GM12878 (cell line): ENCODE results near the gene C12orf56. TPM values are rescaled to one million over a fixed set of nuclear protein-coding genes. Genes with fewer than 3 reads are reported as not detected.

ENCODE experiments used
- ATAC-seq: fragments of 200-7000 bp; cut with Tn5 transposase; 3 replicates; pipeline ENCODE4 v1.9.1; 2020; ENCODE audit warnings: mild to moderate bottlenecking, moderate library complexity
- BruUV-seq: library from RNA; stranded (reverse); fragments of 400-500 nt; replicated peaks from 2 replicates; lab custom pipeline; 2021; lab: Mats Ljungman, UMichigan
- CTCF ChIA-PET: fragments of 300-600 bp; sonication (Branson Sonifier 250); formaldehyde crosslinking; extraction: SDS; loops from one replicate; lab custom pipeline; 2021; ENCODE audit warnings: inconsistent platforms; lab: Yijun Ruan, JAX
- POLR2A ChIA-PET: fragments of 350-600 bp; formaldehyde crosslinking; extraction: SDS; loops from one replicate; lab custom pipeline; 2021; ENCODE audit warnings: inconsistent platforms; lab: Charles Lee
- RAD21 ChIA-PET: fragments of 300-600 bp; sonication (Branson Sonifier 250); formaldehyde crosslinking; loops from one replicate; lab custom pipeline; 2023; ENCODE audit warnings: antibody characterized with exemption; ENCODE audit not compliant: unreplicated experiment; lab: Charles Lee
- SMC1A ChIA-PET: fragments of 300-600 bp; sonication (Branson Sonifier 250); formaldehyde crosslinking; loops from one replicate; lab custom pipeline; 2023; ENCODE audit not compliant: unreplicated experiment, uncharacterized antibody; lab: Charles Lee
- DNase-seq: peaks from one replicate; pipeline ENCODE4 v3.0.0-alpha.2; 2011; ENCODE audit warnings: low read depth, low spot score
- FAIRE-seq: peaks from 3 replicates; lab custom pipeline; 2011; peaks lifted over from hg19 to GRCh38; lab: Jason Lieb, UNC
- H2AFZ ChIP-seq: 2 replicates; pipeline ENCODE4 v1.6.0; 2011; ENCODE audit warnings: low read depth, low read length, control low read depth; ENCODE audit not compliant: control insufficient read depth
- H3K27ac ChIP-seq: 2 replicates; pipeline ENCODE4 v1.5.1; 2011; ENCODE audit warnings: control low read depth; ENCODE audit not compliant: control insufficient read depth, insufficient read depth
- H3K27me3 ChIP-seq, 2 experiments: replicated peaks in 1 of 2; 2 replicates each; pipeline versions ENCODE4 v1.6.0 to v1.6.1; 2011; ENCODE audit warnings: low read length in 1 of 2; ENCODE audit not compliant: control insufficient read depth in 2 of 2, insufficient read depth in 2 of 2
- H3K36me3 ChIP-seq, 2 experiments: 2 replicates each; pipeline ENCODE4 v1.5.1; 2011; ENCODE audit warnings: low read length in 1 of 2; ENCODE audit not compliant: control insufficient read depth in 2 of 2, insufficient read depth in 2 of 2
- H3K4me1 ChIP-seq: 2 replicates; pipeline ENCODE4 v1.6.1; 2011; ENCODE audit warnings: mild to moderate bottlenecking, low read length, moderate library complexity, mixed read lengths; ENCODE audit not compliant: control insufficient read depth, insufficient read depth
- H3K4me2 ChIP-seq: 2 replicates; pipeline ENCODE4 v1.6.0; 2011; ENCODE audit warnings: control low read depth; ENCODE audit not compliant: control insufficient read depth, insufficient read depth
- H3K4me3 ChIP-seq: fragments of 200-600 bp; sonication (generic); 2 replicates; pipeline ENCODE4 v1.5.1; 2016
- H3K79me2 ChIP-seq: 2 replicates; pipeline ENCODE4 v1.6.0; 2011; ENCODE audit warnings: low read length; ENCODE audit not compliant: control insufficient read depth, insufficient read depth
- H3K9ac ChIP-seq: 2 replicates; pipeline ENCODE4 v1.8.0; 2011; ENCODE audit warnings: low read length, control low read depth, mixed read lengths; ENCODE audit not compliant: control insufficient read depth, insufficient read depth
- H3K9me3 ChIP-seq: replicated peaks from 3 replicates; pipeline ENCODE4 v1.5.1; 2011; ENCODE audit warnings: mild to moderate bottlenecking, low read length; ENCODE audit not compliant: control insufficient read depth, insufficient read depth
- H4K20me1 ChIP-seq: 2 replicates; pipeline ENCODE4 v1.6.0; 2011; ENCODE audit not compliant: control insufficient read depth, insufficient read depth
- EZH2 ChIP-seq: IDR thresholded peaks from 2 replicates; pipeline ENCODE4 v1.6.1; 2012; ENCODE audit warnings: low read depth, mild to moderate bottlenecking, control low read depth, inconsistent platforms, low read length, borderline replicate concordance; ENCODE audit not compliant: control insufficient read depth
- HCFC1 ChIP-seq: fragments of 150-350 bp; IDR thresholded peaks from 2 replicates; pipeline ENCODE4 v1.6.1; 2014; ENCODE audit warnings: low read length
- IKZF1 ChIP-seq: fragments of 450-650 bp; conservative IDR thresholded peaks from 2 replicates; pipeline ENCODE4 v1.6.1; 2017; ENCODE audit warnings: antibody characterized with exemption, mild to moderate bottlenecking
- NFYB ChIP-seq: IDR thresholded peaks from 2 replicates; pipeline ENCODE4 v1.6.1; 2011; ENCODE audit warnings: low read depth, mild to moderate bottlenecking, low read length, improper control_type of control experiment, moderate library complexity; ENCODE audit not compliant: insufficient read depth
- PAX8 ChIP-seq: fragments of 450-650 bp; IDR thresholded peaks from 2 replicates; pipeline ENCODE4 v1.6.1; 2017; ENCODE audit warnings: mild to moderate bottlenecking, moderate library complexity
- POLR2A ChIP-seq: IDR thresholded peaks from 2 replicates; pipeline ENCODE4 v1.6.1; 2011; ENCODE audit warnings: low read depth, mild to moderate bottlenecking, low read length
- RBBP5 ChIP-seq: fragments of 200-600 bp; sonication (generic); conservative IDR thresholded peaks from 2 replicates; pipeline ENCODE4 v1.6.1; 2016
- SIX5 ChIP-seq: IDR thresholded peaks from 2 replicates; pipeline ENCODE4 v1.6.1; 2011; ENCODE audit warnings: mild to moderate bottlenecking, low read depth, low read length, moderate library complexity; ENCODE audit not compliant: severe bottlenecking
- SMC3 ChIP-seq: IDR thresholded peaks from 2 replicates; pipeline ENCODE4 v1.6.1; 2011; ENCODE audit warnings: low read length, improper control_type of control experiment, borderline replicate concordance
- SP1 ChIP-seq: IDR thresholded peaks from one replicate; pipeline ENCODE4 v1.6.1; 2011; ENCODE audit warnings: low read depth, low read length
- SREBF1 ChIP-seq: IDR thresholded peaks from 2 replicates; pipeline ENCODE4 v1.6.1; 2012; ENCODE audit warnings: mild to moderate bottlenecking, low read length
- TCF12 ChIP-seq: IDR thresholded peaks from 2 replicates; pipeline ENCODE4 v1.6.1; 2011; ENCODE audit warnings: low read depth, mild to moderate bottlenecking, low read length
- ZNF24 ChIP-seq: fragments of 450-650 bp; IDR thresholded peaks from 2 replicates; pipeline ENCODE4 v1.6.1; 2017; ENCODE audit warnings: antibody characterized with exemption, mild to moderate bottlenecking
- ZSCAN29 ChIP-seq: fragments of 450-650 bp; IDR thresholded peaks from 2 replicates; pipeline ENCODE4 v1.6.1; 2017; ENCODE audit warnings: mild to moderate bottlenecking, moderate library complexity
- WGBS: methylation state at CpG from one replicate; pipeline ENCODE4 v1.1.6; 2016; ENCODE audit warnings: low lambda C conversion rate; ENCODE audit not compliant: insufficient replicate concordance, insufficient coverage; ENCODE audit errors: missing lambda C conversion rate; 5-methylcytosine and 5-hydroxymethylcytosine counted together
- in situ Hi-C: fragments of 300-500 bp; cut with MboI; formaldehyde crosslinking; loops from 9 replicates; pipeline ENCODE4 v1.14.3; 2018; ENCODE audit warnings: mixed read lengths
- intact Hi-C: fragments of 100-400 bp; cut with micrococcal nuclease; formaldehyde crosslinking; loops from one replicate; pipeline ENCODE4 v1.14.2; 2022; ENCODE audit not compliant: unreplicated experiment
- polyA plus RNA-seq, 11 experiments: library from polyadenylated mRNA; depleted of rRNA in 4 of 11; unstranded in 6 of 11; stranded (reverse) in 5 of 11; fragments of >200 nt; fragmentation: Nextera tagmentation in 4 of 11; fragmentation: Illumina TruSeq in 1 of 11; extraction: Ambion mirVana in 4 of 11; extraction: Trizol in 1 of 11; gene quantifications; 1 replicate in 1 of 11; 2 replicates in 10 of 11; pipeline versions ENCODE4 v1.2.1 to v1.2.3, GENCODE V29; 2011 to 2016; ENCODE audit warnings: inconsistent platforms in 2 of 11, missing spikeins in 2 of 11, low read depth in 1 of 11
- total RNA-seq, 4 experiments: library from RNA; depleted of rRNA in 3 of 4; stranded (reverse); fragments of >200 nt in 3 of 4; fragmentation: Illumina TruSeq in 1 of 4; extraction: Trizol in 1 of 4; gene quantifications; 2 replicates each; pipeline versions ENCODE4 v1.2.1 to v1.2.3, GENCODE V29; 2013 to 2021
- TF ChIP-seq, protein P1 (sequence below): IDR thresholded peaks from 2 replicates; pipeline ENCODE4 v1.6.1; 2012; ENCODE audit warnings: low read length, inconsistent platforms

Gene C12orf56
- total and polyA plus RNA-seq, 10 of the 15 experiments (the other 5 are each of a cell fraction or from before 2014, with no cell fraction given): not detected

DNA sequence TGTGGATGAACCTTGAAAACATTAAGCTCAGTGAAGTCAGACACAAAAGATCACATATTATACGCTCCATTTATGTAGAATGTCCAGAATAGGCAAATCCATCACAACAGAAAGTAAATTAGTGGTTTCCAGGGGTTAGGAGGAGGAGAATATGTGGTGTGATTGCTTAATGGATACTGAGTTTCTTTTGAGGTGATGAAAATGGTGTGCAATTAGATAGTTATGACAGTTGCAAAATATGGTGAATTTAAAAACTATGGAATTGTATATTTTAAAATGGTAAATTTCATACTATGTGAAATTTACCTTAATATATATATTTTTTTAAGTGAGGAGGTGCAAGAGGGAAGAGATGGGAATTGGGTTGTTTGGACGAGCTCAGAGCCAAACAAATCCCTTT is 122.1 kb downstream of the C12orf56 start:
- no peak for ATAC-seq
- TF ChIP-seq POLR2A: no peak
- TF ChIP-seq ZNF24: no peak
- no peak for TF ChIP-seq EZH2
- no peak for TF ChIP-seq SIX5
- TF ChIP-seq SMC3: no peak
- TF ChIP-seq, protein P1, sequence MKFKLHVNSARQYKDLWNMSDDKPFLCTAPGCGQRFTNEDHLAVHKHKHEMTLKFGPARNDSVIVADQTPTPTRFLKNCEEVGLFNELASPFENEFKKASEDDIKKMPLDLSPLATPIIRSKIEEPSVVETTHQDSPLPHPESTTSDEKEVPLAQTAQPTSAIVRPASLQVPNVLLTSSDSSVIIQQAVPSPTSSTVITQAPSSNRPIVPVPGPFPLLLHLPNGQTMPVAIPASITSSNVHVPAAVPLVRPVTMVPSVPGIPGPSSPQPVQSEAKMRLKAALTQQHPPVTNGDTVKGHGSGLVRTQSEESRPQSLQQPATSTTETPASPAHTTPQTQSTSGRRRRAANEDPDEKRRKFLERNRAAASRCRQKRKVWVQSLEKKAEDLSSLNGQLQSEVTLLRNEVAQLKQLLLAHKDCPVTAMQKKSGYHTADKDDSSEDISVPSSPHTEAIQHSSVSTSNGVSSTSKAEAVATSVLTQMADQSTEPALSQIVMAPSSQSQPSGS: no peak
- no peak for TF ChIP-seq IKZF1
- TF ChIP-seq NFYB: no peak
- no peak for TF ChIP-seq RBBP5
- no peak for TF ChIP-seq PAX8
- no peak for TF ChIP-seq ZSCAN29
- TF ChIP-seq TCF12: no peak
- no peak for TF ChIP-seq HCFC1
- TF ChIP-seq SREBF1: no peak
- TF ChIP-seq SP1: no peak
- TF ChIP-seq, all 136 proteins: peak for 0
- RAD21 ChIA-PET: no interaction called here
- Histone ChIP-seq H3K36me3 (no peaks in the 10 kb centered on the region), H3K4me1 (no peaks in the 10 kb centered on the region), H3K27ac (no peak overlapping the region), H3K9me3 (no peaks in the 10 kb centered on the region), H3K4me3 (no peak overlapping the region), H3K9ac (no peak overlapping the region), H3K4me2 (no peak overlapping the region), H3K79me2 (no peaks in the 10 kb centered on the region), H3K27me3 (no peaks in the 10 kb centered on the region; a peak in 1 of 4 replicates), H4K20me1 (no peaks in the 10 kb centered on the region), H2AFZ (no peak overlapping the region)
- no TSS peak for BruUV-seq
- no peak for FAIRE-seq
- SMC1A ChIA-PET: no interaction called here
- DNase-seq: no peak
- intact Hi-C loops (no loop called here), in situ Hi-C loops (loop anchor here (10.0 to 25.0 kb wide), 3 partner anchors 604 to 1156 kb away; partner anchors contain the start of gene DPY19L2)
- CTCF ChIA-PET: no interaction called here
- WGBS: 0% methylated on average over 2 of the region's 2 CpGs
- POLR2A ChIA-PET: no interaction called here
